Panc1 (cell line): ENCODE results near the gene AGPAT4. TPM values are rescaled to one million over a fixed set of nuclear protein-coding genes. Genes with fewer than 3 reads are reported as not detected.

ENCODE experiments used
- ATAC-seq: fragments of 200-7000 bp; cut with Tn5 transposase; 2 replicates; pipeline ENCODE4 v1.9.1; 2020; ENCODE audit warnings: mild to moderate bottlenecking, moderate library complexity
- BruUV-seq: library from RNA; stranded (reverse); fragments of 400-500 nt; replicated peaks from 2 replicates; lab custom pipeline; 2021; lab: Mats Ljungman, UMichigan
- CTCF ChIA-PET: fragments of 300-600 bp; sonication (Branson Sonifier 250); formaldehyde crosslinking; loops from one replicate; lab custom pipeline; 2022; ENCODE audit warnings: antibody characterized with exemption; lab: Charles Lee
- POLR2A ChIA-PET: fragments of 300-600 bp; sonication (Branson Sonifier 250); formaldehyde crosslinking; loops from one replicate; lab custom pipeline; 2022; ENCODE audit warnings: antibody characterized with exemption; lab: Charles Lee
- DNase-seq: peaks from one replicate; pipeline ENCODE4 v3.0.0-alpha.2; 2010; ENCODE audit warnings: low read depth, low spot score
- H3K27ac ChIP-seq: 2 replicates; pipeline ENCODE4 v1.5.1; 2011; ENCODE audit warnings: mild to moderate bottlenecking, low read length, inconsistent platforms
- H3K27me3 ChIP-seq: fragments of 200-500 bp; sonication (Bioruptor generic); 2 replicates; pipeline ENCODE4 v1.6.0; 2014; ENCODE audit warnings: low read length, inconsistent platforms; ENCODE audit not compliant: control insufficient read depth, insufficient read depth
- H3K36me3 ChIP-seq: fragments of 200-500 bp; sonication (Bioruptor generic); 2 replicates; pipeline ENCODE4 v1.5.1; 2014; ENCODE audit warnings: inconsistent platforms, mild to moderate bottlenecking, low read length, moderate library complexity; ENCODE audit not compliant: control insufficient read depth, insufficient read depth
- H3K4me1 ChIP-seq: 2 replicates; pipeline ENCODE4 v1.5.1; 2011; ENCODE audit warnings: inconsistent platforms, mild to moderate bottlenecking, low read length, moderate library complexity; ENCODE audit not compliant: control insufficient read depth, insufficient read depth
- H3K4me3 ChIP-seq, 2 experiments: 2 replicates each; pipeline ENCODE4 v1.5.1; 2011 to 2012; ENCODE audit warnings: low read depth in 2 of 2, low read length in 2 of 2, mild to moderate bottlenecking in 2 of 2, inconsistent platforms in 1 of 2, moderate library complexity in 1 of 2
- H3K9me3 ChIP-seq: fragments of 200-500 bp; sonication (Bioruptor generic); 2 replicates; pipeline ENCODE4 v1.5.1; 2014; ENCODE audit warnings: low read depth, mild to moderate bottlenecking, inconsistent platforms, low read length, moderate library complexity; ENCODE audit not compliant: control insufficient read depth, insufficient read depth
- POLR2AphosphoS5 ChIP-seq: IDR thresholded peaks from 2 replicates; pipeline ENCODE4 v1.6.1; 2012; ENCODE audit warnings: mild to moderate bottlenecking, low read depth, low read length, moderate library complexity
- SIN3A ChIP-seq: IDR thresholded peaks from 2 replicates; pipeline ENCODE4 v1.6.1; 2012; ENCODE audit warnings: low read depth, mild to moderate bottlenecking, low read length, moderate library complexity, borderline replicate concordance; ENCODE audit not compliant: insufficient read depth
- TCF7L2 ChIP-seq: IDR thresholded peaks from 2 replicates; pipeline ENCODE4 v1.6.1; 2011; ENCODE audit warnings: mild to moderate bottlenecking, low read depth, low read length, inconsistent platforms
- in situ Hi-C: cut with HindIII; loops from 2 replicates; pipeline ENCODE4 v1.10.0; 2016; ENCODE audit warnings: low sequenced_read_pairs, low pct_unique_long_range_greater_than_20kb
- intact Hi-C: fragments of 100-400 bp; cut with micrococcal nuclease; formaldehyde crosslinking; loops from one replicate; pipeline ENCODE4 v1.10.0; 2022; ENCODE audit not compliant: unreplicated experiment
- total RNA-seq: library from RNA; stranded (reverse); gene quantifications from one replicate; pipeline ENCODE4 v1.2.1, GENCODE V29; 2021; ENCODE audit not compliant: unreplicated experiment
- TF ChIP-seq, protein P1 (sequence below), 2 experiments: IDR thresholded peaks; 2 replicates each; pipeline ENCODE4 v1.6.1; 2011 to 2012; ENCODE audit warnings: low read depth in 2 of 2, control low read depth in 1 of 2, low read length in 1 of 2, mild to moderate bottlenecking in 1 of 2, moderate library complexity in 1 of 2; ENCODE audit not compliant: insufficient read depth in 1 of 2
- TF ChIP-seq, protein P2 (sequence below): fragments of 450-650 bp; IDR thresholded peaks from 2 replicates; pipeline ENCODE4 v1.5.1; 2017; ENCODE audit warnings: mild to moderate bottlenecking

Gene AGPAT4
- total RNA-seq, 1 experiment from 2014 or later, result 12.9 TPM

DNA sequence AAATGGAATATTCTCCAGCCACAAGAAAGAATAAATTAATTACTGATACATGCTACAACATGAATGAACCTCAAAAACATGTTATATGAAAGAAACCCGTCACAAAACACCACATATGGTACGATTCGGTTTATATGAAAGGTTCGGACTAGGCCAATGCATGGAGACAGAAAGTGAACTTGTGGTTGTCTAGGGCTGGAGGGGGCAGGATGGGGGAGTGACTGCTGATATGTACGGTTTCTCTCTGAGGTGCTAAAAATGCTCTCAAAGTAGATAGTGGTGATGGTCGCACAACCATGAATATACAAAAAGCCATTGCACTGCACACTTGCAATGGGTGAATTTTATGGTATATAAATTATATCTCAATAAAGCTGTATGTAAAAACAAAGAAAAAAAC, 18.3 kb downstream of the AGPAT4 start:
- intact Hi-C loops, result no loop called here
- ATAC-seq (no peak), DNase-seq (no peak)
- H3K36me3 ChIP-seq, result no peaks in the 10 kb centered on the region
- ChIA-PET CTCF (no interaction called here), POLR2A (no interaction called here)
- H3K9me3 ChIP-seq, result no peaks in the 10 kb centered on the region
- no TSS peak for BruUV-seq
- peaks cover 6% of the 10 kb centered on the region; the same call in 1 of the 2 replicates for H3K4me1 ChIP-seq
- H3K4me3 ChIP-seq, result no peak overlapping the region
- TF ChIP-seq SIN3A, result no peak
- TF ChIP-seq POLR2AphosphoS5, result no peak
- TF ChIP-seq, protein P1, sequence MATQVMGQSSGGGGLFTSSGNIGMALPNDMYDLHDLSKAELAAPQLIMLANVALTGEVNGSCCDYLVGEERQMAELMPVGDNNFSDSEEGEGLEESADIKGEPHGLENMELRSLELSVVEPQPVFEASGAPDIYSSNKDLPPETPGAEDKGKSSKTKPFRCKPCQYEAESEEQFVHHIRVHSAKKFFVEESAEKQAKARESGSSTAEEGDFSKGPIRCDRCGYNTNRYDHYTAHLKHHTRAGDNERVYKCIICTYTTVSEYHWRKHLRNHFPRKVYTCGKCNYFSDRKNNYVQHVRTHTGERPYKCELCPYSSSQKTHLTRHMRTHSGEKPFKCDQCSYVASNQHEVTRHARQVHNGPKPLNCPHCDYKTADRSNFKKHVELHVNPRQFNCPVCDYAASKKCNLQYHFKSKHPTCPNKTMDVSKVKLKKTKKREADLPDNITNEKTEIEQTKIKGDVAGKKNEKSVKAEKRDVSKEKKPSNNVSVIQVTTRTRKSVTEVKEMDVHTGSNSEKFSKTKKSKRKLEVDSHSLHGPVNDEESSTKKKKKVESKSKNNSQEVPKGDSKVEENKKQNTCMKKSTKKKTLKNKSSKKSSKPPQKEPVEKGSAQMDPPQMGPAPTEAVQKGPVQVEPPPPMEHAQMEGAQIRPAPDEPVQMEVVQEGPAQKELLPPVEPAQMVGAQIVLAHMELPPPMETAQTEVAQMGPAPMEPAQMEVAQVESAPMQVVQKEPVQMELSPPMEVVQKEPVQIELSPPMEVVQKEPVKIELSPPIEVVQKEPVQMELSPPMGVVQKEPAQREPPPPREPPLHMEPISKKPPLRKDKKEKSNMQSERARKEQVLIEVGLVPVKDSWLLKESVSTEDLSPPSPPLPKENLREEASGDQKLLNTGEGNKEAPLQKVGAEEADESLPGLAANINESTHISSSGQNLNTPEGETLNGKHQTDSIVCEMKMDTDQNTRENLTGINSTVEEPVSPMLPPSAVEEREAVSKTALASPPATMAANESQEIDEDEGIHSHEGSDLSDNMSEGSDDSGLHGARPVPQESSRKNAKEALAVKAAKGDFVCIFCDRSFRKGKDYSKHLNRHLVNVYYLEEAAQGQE (IDR thresholded peaks at IDR 0.05; ENCODE audit: insufficient read depth in 1 of 2, low read depth in 2 of 2, low read length in 1 of 2), result no peak
- no peak for TF ChIP-seq TCF7L2
- TF ChIP-seq, protein P2, sequence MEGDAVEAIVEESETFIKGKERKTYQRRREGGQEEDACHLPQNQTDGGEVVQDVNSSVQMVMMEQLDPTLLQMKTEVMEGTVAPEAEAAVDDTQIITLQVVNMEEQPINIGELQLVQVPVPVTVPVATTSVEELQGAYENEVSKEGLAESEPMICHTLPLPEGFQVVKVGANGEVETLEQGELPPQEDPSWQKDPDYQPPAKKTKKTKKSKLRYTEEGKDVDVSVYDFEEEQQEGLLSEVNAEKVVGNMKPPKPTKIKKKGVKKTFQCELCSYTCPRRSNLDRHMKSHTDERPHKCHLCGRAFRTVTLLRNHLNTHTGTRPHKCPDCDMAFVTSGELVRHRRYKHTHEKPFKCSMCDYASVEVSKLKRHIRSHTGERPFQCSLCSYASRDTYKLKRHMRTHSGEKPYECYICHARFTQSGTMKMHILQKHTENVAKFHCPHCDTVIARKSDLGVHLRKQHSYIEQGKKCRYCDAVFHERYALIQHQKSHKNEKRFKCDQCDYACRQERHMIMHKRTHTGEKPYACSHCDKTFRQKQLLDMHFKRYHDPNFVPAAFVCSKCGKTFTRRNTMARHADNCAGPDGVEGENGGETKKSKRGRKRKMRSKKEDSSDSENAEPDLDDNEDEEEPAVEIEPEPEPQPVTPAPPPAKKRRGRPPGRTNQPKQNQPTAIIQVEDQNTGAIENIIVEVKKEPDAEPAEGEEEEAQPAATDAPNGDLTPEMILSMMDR, result no peak
- H3K27ac ChIP-seq, result no peak overlapping the region
- in situ Hi-C loops, result no loop called here
- no peaks in the 10 kb centered on the region for H3K27me3 ChIP-seq

DNA sequence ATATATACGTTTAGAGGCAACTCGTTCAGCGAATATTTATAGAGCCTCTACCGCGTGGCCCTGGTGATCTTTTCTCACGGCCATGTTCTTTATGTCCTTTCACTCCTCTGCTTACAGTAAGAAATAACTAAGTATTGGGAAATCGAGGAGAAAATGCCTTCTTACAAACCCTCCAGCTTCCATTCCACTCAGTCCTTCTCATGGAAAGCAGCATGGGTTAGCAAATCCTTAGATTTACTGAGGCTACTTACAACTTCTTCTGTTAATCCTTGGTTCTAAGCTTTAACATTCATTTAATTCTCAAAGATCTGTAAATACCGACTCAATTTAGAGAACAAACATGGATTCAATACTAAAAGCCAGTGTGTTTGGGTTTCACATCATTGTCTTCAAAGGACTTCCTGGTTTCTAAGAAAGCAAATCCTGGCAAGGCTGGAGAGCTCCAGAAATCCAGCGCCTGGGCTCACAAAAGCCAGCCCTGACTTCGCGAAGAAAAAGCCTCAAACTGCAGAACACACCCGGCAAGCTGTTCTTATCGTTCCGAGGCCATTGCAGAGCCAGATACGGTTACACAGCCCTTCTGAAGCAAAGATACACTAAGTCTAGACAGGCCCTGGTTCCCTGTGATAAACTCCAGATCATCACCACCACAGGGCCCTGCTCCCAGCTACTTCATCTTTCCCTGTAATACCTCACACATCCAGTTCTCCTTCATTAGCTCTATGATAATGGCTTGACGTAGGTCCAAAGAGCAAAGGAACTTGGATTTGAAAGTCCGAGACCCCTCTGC, 19.2 kb downstream of the AGPAT4 start:
- POLR2A ChIA-PET, result no interaction called here
- intact Hi-C loops, result no loop called here
- in situ Hi-C loops, result no loop called here

More for the DNA sequence above, 19.2 kb downstream of the AGPAT4 start:
- no TSS peak for BruUV-seq
- H3K27ac ChIP-seq, result no peak overlapping the region
- H3K36me3 ChIP-seq, result no peaks in the 10 kb centered on the region
- DNase-seq (no peak), ATAC-seq (no peak)
- H3K4me1 ChIP-seq, result peaks cover 6% of the 10 kb centered on the region; the same call in 1 of the 2 replicates
- H3K27me3 ChIP-seq, result no peaks in the 10 kb centered on the region
- no peaks in the 10 kb centered on the region for H3K9me3 ChIP-seq
- TF ChIP-seq SIN3A, result no peak
- TF ChIP-seq, protein P2, result no peak
- no peak for TF ChIP-seq TCF7L2
- TF ChIP-seq, protein P1 (IDR thresholded peaks at IDR 0.05; ENCODE audit: insufficient read depth in 1 of 2, low read depth in 2 of 2, low read length in 1 of 2), result no peak
- TF ChIP-seq POLR2AphosphoS5, result no peak
- no peak overlapping the region for H3K4me3 ChIP-seq
- CTCF ChIA-PET, result no interaction called here
